Thoracic aorta (tissue), 2 donors: ENCODE data around the gene SYF2. TPM values are rescaled to one million over a fixed set of nuclear protein-coding genes. Genes with fewer than 3 reads are reported as not detected.

Experiments
- ATAC-seq: fragments of 150-250 bp; one replicate; pipeline ENCODE4 v1.8.0; 2017; ENCODE audit warnings: low read depth; ENCODE audit not compliant: insufficient number of reproducible peaks, low FRiP score
- DNase-seq: peaks from one replicate; pipeline ENCODE4 v3.0.0-alpha.2; 2020; ENCODE audit warnings: low spot score
- H3K27ac ChIP-seq, 2 donors: fragments of 200-600 bp; sonication (generic); 1 replicate in 1 of 2; 2 replicates in 1 of 2; pipeline ENCODE4 v1.5.1; 2016; ENCODE audit warnings: mild to moderate bottlenecking in 2 of 2, moderate library complexity in 2 of 2
- H3K27me3 ChIP-seq: fragments of 200-600 bp; sonication (generic); replicated peaks from 2 replicates; pipeline ENCODE4 v1.6.0; 2016; ENCODE audit warnings: mild to moderate bottlenecking; ENCODE audit not compliant: insufficient read depth
- H3K36me3 ChIP-seq: fragments of 200-600 bp; sonication (generic); one replicate; pipeline ENCODE4 v1.5.1; 2016
- H3K4me1 ChIP-seq, 2 donors: fragments of 200-600 bp; sonication (generic); 1 replicate in 1 of 2; 2 replicates in 1 of 2; pipeline versions ENCODE4 v1.5.1 to v1.6.0; 2016; ENCODE audit warnings: low read depth in 2 of 2, mild to moderate bottlenecking in 1 of 2; ENCODE audit not compliant: control insufficient read depth in 1 of 2
- H3K4me3 ChIP-seq: fragments of 200-600 bp; sonication (generic); 2 replicates; pipeline ENCODE4 v1.5.1; 2016; ENCODE audit warnings: mild to moderate bottlenecking
- H3K9me3 ChIP-seq: fragments of 200-600 bp; sonication (generic); 2 replicates; pipeline ENCODE4 v1.5.1; 2016
- total RNA-seq, 2 donors: library from RNA; depleted of rRNA; stranded (reverse); fragments of >200 nt; gene quantifications; one replicate each; pipeline versions ENCODE4 v1.1.0 to v1.2.3, GENCODE V29; 2016
- TF ChIP-seq, protein P1 (sequence below): fragments of 200-600 bp; sonication (generic); IDR thresholded peaks from one replicate; pipeline ENCODE4 v1.5.1; 2019; ENCODE audit warnings: antibody characterized with exemption

SYF2 gene
- total RNA-seq, 2 donors from 2014 or later: 34.9 to 53.9 TPM

DNA sequence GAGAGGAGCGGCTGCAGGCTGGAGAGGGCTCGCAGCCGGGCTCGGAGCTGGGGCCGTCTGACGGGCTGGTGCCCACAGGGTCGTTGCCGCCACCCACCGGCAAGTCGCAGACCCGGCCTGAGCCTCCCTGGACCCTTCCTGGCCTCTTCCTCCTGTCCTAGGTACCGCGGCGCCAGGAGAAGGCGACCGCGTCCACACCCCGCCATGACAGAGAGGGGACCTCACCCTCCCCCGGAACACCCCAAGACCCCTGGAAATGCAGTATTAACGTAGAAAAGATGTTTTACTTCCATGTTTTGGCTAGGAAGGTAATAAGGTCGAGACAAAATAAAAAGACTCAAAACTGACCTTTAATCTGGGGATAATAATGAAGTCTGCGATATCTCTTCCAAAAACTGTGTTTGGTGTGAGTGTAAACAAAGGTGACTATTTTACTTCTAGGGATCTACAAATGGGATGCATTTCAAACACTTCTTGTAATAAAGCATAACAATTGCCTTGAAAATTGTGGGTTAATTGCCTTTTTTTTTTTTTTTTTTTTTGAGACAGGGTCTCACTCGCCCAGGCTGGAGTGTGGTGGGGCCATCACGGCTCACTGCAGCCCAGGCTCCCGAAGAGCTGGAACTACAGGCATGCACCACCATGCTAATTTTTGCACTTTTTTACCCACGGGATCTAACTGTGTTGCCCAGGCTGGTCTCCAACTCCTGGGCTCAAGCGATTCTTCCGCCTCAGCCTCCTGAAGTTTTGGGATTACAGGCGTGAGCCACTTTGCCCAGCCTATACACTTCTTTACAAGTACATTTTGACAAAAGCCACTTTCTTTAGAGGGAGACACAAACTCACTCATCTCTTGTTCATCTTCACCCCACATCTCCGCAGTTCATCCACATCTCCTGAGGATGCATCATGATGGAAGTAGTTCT is 15.8 kb upstream of the SYF2 start:
- Histone ChIP-seq H3K4me1 (peaks cover 20 to 35% of the 10 kb centered on the region in 2 donors), H3K36me3 (peaks cover 19% of the 10 kb centered on the region), H3K4me3 (peak overlapping the region; percentile 98), H3K9me3 (no peaks in the 10 kb centered on the region), H3K27me3 (no peaks in the 10 kb centered on the region), H3K27ac (peak overlapping the region; percentile 100)
- no peak for DNase-seq
- no peak for ATAC-seq
- TF ChIP-seq, protein P1, sequence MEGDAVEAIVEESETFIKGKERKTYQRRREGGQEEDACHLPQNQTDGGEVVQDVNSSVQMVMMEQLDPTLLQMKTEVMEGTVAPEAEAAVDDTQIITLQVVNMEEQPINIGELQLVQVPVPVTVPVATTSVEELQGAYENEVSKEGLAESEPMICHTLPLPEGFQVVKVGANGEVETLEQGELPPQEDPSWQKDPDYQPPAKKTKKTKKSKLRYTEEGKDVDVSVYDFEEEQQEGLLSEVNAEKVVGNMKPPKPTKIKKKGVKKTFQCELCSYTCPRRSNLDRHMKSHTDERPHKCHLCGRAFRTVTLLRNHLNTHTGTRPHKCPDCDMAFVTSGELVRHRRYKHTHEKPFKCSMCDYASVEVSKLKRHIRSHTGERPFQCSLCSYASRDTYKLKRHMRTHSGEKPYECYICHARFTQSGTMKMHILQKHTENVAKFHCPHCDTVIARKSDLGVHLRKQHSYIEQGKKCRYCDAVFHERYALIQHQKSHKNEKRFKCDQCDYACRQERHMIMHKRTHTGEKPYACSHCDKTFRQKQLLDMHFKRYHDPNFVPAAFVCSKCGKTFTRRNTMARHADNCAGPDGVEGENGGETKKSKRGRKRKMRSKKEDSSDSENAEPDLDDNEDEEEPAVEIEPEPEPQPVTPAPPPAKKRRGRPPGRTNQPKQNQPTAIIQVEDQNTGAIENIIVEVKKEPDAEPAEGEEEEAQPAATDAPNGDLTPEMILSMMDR: no peak

DNA sequence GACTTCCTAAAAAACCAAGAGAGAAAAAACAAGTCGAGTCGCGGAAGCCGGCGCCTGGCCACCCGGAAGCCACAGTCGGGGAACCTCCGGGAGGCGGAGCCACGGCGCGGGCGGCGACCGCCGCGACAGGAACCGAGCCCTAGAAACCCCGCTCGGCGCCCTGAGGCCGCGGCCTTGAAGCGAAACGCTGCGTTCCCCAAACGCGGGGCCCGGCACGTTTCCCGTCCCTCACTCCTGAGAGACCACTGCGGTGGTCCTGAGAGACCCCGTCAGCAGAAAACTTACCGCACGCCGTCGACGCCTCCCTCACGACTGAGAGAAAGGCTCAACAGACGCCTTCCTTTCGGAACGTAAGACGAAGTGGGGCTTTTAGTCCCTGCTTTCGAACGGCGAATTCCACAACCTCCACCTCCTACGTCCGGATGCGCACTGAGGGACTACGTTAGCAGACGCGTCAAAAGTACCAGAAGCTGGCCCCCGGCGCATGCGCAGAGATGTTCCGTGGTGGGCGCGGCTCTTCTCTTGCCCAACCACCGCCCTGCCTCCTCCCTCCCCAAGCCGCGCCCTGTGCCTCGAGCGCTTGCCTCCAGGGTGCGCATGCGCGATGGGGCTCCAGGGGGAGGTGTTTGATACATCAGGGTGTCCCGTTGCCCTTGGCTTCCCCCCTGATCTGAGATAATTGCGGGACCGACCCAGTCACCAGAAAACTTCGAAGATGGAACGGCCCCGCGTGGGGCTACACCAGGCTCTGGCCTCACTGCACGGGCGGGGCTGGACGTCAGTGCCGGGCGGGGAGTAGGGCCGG is 14.9 kb upstream of the SYF2 start, which contains the start of gene RSRP1:
TSS of gene RSRP1 (minus strand) at position 431 of the 805 bp plus-strand sequence. CDS start 491 bp downstream, outside the sequence.
- ATAC-seq (peak; percentile 95), DNase-seq (peak; percentile 99)
- H3K4me3 ChIP-seq: peak within 1 kb of the TSS; percentile 98
- no peaks in the 10 kb centered on the region for H3K27me3 ChIP-seq
- peak within 1 kb of the TSS; percentile 100 for H3K27ac ChIP-seq
- TF ChIP-seq, protein P1: no peak
- H3K4me1 ChIP-seq: peaks cover 20 to 35% of the 10 kb centered on the region in 2 donors
- no peaks in the 10 kb centered on the region for H3K9me3 ChIP-seq
- peaks cover 27% of the 10 kb centered on the region for H3K36me3 ChIP-seq

DNA sequence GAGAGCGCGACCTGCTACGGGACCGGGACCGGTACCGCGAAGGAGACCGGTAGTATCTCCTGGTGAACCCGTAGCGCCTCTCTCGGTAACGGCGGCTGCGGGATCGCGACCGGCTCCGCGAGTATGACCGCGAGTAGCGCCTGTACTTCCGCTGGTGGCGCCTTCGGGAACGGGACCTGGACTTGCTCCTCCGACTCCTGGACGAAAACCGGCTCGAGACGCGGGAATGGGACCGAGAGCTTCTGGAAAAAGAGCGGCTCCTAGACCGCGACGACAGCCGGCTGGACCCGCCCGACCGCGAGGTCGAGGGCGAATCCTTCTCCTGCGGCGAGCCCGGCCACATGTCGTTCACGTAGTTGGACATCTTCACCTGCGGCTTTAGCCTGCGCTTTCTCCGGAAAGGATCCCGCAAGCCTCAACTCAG is 14.3 kb upstream of the SYF2 start:
- no peak for ATAC-seq
- DNase-seq: no peak
- TF ChIP-seq, protein P1: no peak
- Histone ChIP-seq H3K4me3 (peak overlapping the region; percentile 98), H3K27me3 (no peaks in the 10 kb centered on the region), H3K9me3 (no peaks in the 10 kb centered on the region), H3K36me3 (peaks cover 31% of the 10 kb centered on the region), H3K4me1 (peaks cover 20 to 35% of the 10 kb centered on the region in 2 donors), H3K27ac (peak overlapping the region; percentile 100)

DNA sequence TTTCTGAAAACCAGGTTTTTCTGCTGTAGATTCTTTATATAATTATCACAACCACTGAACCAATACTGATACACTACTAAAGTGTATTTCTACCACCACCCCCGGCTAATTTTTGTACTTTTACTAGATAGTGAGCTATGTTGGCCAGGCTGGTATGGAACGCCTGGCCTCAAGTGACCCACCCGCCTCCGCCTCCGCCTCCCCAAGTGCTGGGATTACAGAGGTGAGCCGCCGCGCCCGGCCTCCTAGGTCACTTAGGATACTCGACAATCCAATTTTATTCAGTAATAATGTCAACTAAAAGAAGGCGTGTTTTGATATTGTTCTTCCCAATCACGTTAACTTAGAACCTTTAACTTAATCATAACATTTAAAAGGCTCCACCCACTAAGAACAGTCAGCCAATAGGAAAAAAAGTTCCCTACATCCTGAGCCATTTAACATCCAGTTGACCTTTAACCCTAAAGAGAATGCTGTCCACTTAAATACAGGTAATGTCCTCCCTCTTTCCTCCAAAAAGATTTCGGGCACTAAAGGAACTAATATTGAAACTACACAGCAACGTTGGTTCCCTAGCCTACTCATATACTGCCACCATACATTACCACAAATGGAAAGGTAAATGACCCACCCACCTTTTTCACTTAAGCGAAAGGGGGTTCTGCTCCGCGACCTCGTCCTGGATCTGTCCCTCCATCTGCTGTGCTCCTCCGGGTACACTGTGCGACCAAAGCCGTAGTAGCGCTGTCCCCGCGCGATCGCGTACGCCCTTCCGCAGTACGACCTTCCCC is 13.7 kb upstream of the SYF2 start:
- peaks cover 36% of the 10 kb centered on the region for H3K36me3 ChIP-seq
- H3K4me3 ChIP-seq: peak overlapping the region; percentile 98
- peak overlapping the region; percentile 100 for H3K27ac ChIP-seq
- peaks cover 20 to 40% of the 10 kb centered on the region in 2 donors for H3K4me1 ChIP-seq
- no peaks in the 10 kb centered on the region for H3K27me3 ChIP-seq
- TF ChIP-seq, protein P1: no peak
- no peak for ATAC-seq
- DNase-seq: no peak
- no peaks in the 10 kb centered on the region for H3K9me3 ChIP-seq
